ENCODE measurements around the gene EEF1AKMT4.

Gene EEF1AKMT4

GRCh38 chr3:184249412-184250166 lies at the start of gene EEF1AKMT4:
Gene EEF1AKMT4, plus strand, starts transcription at chr3:184249672. Its CDS starts 23 bp downstream, at chr3:184249695.
- DNase-seq (ENCODE audit: low spot score): peak; percentile 98

- DNase-seq (ENCODE audit: low spot score): no peak
These were observed 48.6 kb upstream of the EEF1AKMT4 start for GRCh38 chr3:184200825-184201224.

GRCh38 chr3:184203526-184203925 lies 45.9 kb upstream of the EEF1AKMT4 start:
- no peak for DNase-seq (ENCODE audit: low spot score)

- no peak for DNase-seq (ENCODE audit: low spot score)
These were observed 40.1 kb upstream of the EEF1AKMT4 start for GRCh38 chr3:184209146-184209923.

- no peak for DNase-seq (ENCODE audit: low spot score)
These were observed 38.2 kb upstream of the EEF1AKMT4 start for GRCh38 chr3:184211297-184211696.

GRCh38 chr3:184211718-184212117 lies 37.8 kb upstream of the EEF1AKMT4 start:
- DNase-seq (ENCODE audit: low spot score): no peak

- DNase-seq (ENCODE audit: low spot score): no peak
These were observed 30.7 kb upstream of the EEF1AKMT4 start for GRCh38 chr3:184218814-184219213.

- DNase-seq (ENCODE audit: low spot score): no peak
These were observed 27.0 kb upstream of the EEF1AKMT4 start for GRCh38 chr3:184222521-184222920.

GRCh38 chr3:184223946-184224345 lies 25.5 kb upstream of the EEF1AKMT4 start:
- no peak for DNase-seq (ENCODE audit: low spot score)

GRCh38 chr3:184227481-184227935 lies 22.0 kb upstream of the EEF1AKMT4 start:
- peak; percentile 30 for DNase-seq (ENCODE audit: low spot score)

- no peak for DNase-seq (ENCODE audit: low spot score)
These were observed 20.9 kb upstream of the EEF1AKMT4 start for GRCh38 chr3:184228376-184229137.

GRCh38 chr3:184229394-184230080 lies 19.9 kb upstream of the EEF1AKMT4 start, which contains the start of gene VWA5B2:
Gene VWA5B2, plus strand, starts transcription at chr3:184229585. Its CDS starts 944 bp downstream, at chr3:184230529.
- peak; percentile 85 for DNase-seq (ENCODE audit: low spot score)

GRCh38 chr3:184230081-184230602 lies 19.3 kb upstream of the EEF1AKMT4 start:
- peak; percentile 51 for DNase-seq (ENCODE audit: low spot score)

- DNase-seq (ENCODE audit: low spot score): no peak
These were observed 18.6 kb upstream of the EEF1AKMT4 start for GRCh38 chr3:184230603-184231528.

- DNase-seq (ENCODE audit: low spot score): no peak
These were observed 17.8 kb upstream of the EEF1AKMT4 start for GRCh38 chr3:184231671-184232070.

- DNase-seq (ENCODE audit: low spot score): no peak
These were observed 16.2 kb upstream of the EEF1AKMT4 start for GRCh38 chr3:184233127-184233843.

GRCh38 chr3:184234224-184234623 lies 15.2 kb upstream of the EEF1AKMT4 start:
- DNase-seq (ENCODE audit: low spot score): peak; percentile 60

GRCh38 chr3:184234671-184235380 lies 14.6 kb upstream of the EEF1AKMT4 start:
- no peak for DNase-seq (ENCODE audit: low spot score)
